Lower leg skin (tissue), 4 donors: ENCODE results near the gene EID3. TPM values are rescaled to one million over a fixed set of nuclear protein-coding genes. Genes with fewer than 3 reads are reported as not detected.

Experiments
- DNase-seq, 2 donors: peaks; one replicate each; pipeline ENCODE4 v3.0.0-alpha.2; 2019; ENCODE audit warnings: low spot score in 2 of 2
- H3K4me3 ChIP-seq: fragments of 200-600 bp; sonication (generic); 2 replicates; pipeline ENCODE4 v1.5.1; 2017; ENCODE audit warnings: mild to moderate bottlenecking, low read depth; ENCODE audit not compliant: poor library complexity, severe bottlenecking
- POLR2A ChIP-seq, 2 donors: fragments of 450-650 bp; IDR thresholded peaks; one replicate each; pipeline ENCODE4 v1.6.1; 2016 to 2017; ENCODE audit warnings: antibody characterized with exemption in 2 of 2, mild to moderate bottlenecking in 1 of 2, moderate library complexity in 1 of 2
- WGBS, 2 donors: methylation state at CpG; one replicate each; pipeline ENCODE4 v1.1.5; 2018; 5-methylcytosine and 5-hydroxymethylcytosine counted together
- intact Hi-C: fragments of 100-400 bp; cut with DNase I; formaldehyde crosslinking; loops from one replicate; pipeline ENCODE4 v1.15.0; 2023; ENCODE audit warnings: low total_unique reads
- total RNA-seq, 4 donors: library from RNA; depleted of rRNA; stranded (reverse); fragments of >200 nt; gene quantifications; one replicate each; pipeline ENCODE4 v1.1.0, GENCODE V29; 2016
- TF ChIP-seq, protein P1 (sequence below), 3 donors: fragments of 450-650 bp; IDR thresholded peaks; one replicate each; pipeline ENCODE4 v1.5.1; 2016; ENCODE audit warnings: antibody characterized with exemption in 3 of 3, mild to moderate bottlenecking in 3 of 3, moderate library complexity in 2 of 3

Gene EID3
- total RNA-seq, 4 donors from 2014 or later, result 1.1 to 3.6 (median 3.1) TPM

DNA sequence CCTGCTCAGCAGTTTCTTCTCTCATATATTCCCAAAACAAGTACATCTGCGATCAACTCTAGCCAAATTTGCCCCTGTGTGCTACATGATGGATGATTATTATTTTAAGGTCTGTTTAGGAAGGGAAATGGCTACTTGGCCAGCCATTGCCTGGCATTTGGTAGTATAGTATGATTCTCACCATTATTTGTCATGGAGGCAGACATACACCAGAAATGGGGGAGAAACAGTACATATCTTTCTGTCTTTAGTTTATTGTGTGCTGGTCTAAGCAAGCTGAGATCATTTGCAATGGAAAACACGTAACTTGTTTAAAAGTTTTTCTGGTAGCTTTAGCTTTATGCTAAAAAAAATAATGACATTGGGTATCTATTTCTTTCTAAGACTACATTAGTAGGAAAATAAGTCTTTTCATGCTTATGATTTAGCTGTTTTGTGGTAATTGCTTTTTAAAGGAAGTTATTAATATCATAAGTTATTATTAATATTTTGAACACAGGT, 45.5 kb downstream of the EID3 start:
- TF ChIP-seq, protein P1, sequence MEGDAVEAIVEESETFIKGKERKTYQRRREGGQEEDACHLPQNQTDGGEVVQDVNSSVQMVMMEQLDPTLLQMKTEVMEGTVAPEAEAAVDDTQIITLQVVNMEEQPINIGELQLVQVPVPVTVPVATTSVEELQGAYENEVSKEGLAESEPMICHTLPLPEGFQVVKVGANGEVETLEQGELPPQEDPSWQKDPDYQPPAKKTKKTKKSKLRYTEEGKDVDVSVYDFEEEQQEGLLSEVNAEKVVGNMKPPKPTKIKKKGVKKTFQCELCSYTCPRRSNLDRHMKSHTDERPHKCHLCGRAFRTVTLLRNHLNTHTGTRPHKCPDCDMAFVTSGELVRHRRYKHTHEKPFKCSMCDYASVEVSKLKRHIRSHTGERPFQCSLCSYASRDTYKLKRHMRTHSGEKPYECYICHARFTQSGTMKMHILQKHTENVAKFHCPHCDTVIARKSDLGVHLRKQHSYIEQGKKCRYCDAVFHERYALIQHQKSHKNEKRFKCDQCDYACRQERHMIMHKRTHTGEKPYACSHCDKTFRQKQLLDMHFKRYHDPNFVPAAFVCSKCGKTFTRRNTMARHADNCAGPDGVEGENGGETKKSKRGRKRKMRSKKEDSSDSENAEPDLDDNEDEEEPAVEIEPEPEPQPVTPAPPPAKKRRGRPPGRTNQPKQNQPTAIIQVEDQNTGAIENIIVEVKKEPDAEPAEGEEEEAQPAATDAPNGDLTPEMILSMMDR (IDR thresholded peaks at IDR 0.05), result no peak
- no peak for TF ChIP-seq POLR2A (IDR thresholded peaks at IDR 0.05)
- intact Hi-C loops, result no loop called here
- DNase-seq, result no peak
- H3K4me3 ChIP-seq, result no peak overlapping the region
- 96 to 97% methylated on average over 2 of the region's 2 CpGs for WGBS, 2 donors

DNA sequence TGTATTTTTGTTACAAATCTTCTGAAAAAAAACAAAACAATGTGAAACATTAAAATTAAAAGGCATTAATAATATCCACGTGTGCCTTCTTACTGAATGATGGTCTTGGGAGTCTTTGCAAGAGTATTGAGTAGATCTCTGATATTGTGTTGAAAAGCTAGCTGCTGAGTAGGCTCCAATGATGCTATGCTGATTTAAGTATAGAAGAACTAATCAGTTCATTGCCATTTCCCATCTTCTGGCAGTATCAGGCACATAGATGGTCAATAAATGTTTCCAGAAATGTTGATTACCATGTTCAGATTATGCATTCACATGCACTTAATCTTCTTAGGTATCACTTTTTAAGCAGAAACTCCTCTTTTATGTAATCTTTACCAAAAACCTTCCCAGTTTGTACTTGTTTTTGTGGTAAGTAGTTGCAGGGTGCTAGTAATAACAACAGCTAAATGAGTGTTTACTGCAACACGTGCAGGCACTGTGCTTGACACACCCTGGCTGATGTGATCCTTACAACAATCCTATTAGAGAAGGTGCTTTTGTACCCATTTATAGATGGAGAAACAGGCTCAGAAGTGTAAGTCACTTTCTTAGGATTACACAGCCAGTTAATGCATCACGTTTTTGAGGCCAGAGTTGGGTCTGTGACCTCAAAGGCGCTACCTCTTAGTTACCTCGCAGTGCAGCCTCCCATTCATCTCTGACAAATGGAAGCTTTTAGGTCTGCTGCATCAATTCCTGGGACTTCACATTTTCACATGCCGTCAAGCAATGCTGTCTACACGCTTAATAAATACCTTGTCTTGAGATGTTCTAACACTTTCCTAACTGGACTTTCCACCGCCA, 46.9 kb downstream of the EID3 start:
- H3K4me3 ChIP-seq, result no peak overlapping the region
- DNase-seq, result peak in 1 of 2 donors; percentile 18
- WGBS, 2 donors, result 90% methylated on average over 8 of the region's 8 CpGs
- intact Hi-C loops, result no loop called here
- no peak for TF ChIP-seq POLR2A (IDR thresholded peaks at IDR 0.05)
- TF ChIP-seq, protein P1 (IDR thresholded peaks at IDR 0.05), result no peak

DNA sequence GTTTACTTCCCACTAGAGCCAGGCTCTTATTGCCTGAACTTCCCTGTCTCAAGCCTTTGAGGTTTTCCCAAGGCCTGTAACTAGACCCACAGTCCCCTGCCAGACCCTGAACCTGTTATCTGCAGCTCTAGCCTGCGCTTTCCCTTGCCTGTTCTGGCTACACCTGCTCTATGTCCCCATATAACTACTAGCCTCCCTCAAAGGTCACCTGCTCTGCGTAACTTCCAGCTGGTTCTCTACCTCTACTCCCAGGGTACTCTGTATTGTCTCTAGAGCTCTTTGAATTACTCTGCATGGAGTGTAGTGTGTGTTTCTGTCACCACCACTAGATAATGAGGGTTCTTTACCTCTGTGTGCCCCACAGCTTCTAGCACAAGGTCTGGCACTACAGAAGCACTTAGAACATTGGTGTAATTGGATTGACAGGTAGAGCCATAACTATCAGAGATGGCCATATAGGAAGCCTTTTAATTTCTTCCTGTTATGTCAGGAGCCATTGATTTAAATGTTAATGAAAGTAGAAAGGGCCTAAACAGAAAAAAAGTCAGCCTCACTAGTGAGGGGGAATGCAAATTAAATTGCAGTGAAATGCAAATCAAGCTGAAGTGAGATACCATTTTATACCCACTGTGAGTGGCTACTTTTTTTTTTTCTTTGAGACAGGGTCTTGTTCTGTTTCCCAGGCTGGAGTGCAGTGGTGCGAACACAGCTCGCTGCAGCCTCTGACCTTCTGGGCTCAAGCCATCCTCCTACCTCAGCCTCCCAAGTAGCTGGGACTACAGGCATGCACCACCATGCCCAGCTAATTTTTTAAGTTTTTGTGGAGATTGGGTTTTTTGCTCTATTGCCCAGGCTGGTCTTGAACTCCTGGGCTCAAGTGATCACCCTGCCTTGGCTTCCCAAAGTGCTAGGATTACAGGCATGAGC, 47.8 kb downstream of the EID3 start:
- no peak for TF ChIP-seq POLR2A (IDR thresholded peaks at IDR 0.05)
- TF ChIP-seq, protein P1 (IDR thresholded peaks at IDR 0.05), result no peak
- intact Hi-C loops, result no loop called here
- WGBS, 2 donors, result 98 to 99% methylated on average over 4 of the region's 4 CpGs

DNA sequence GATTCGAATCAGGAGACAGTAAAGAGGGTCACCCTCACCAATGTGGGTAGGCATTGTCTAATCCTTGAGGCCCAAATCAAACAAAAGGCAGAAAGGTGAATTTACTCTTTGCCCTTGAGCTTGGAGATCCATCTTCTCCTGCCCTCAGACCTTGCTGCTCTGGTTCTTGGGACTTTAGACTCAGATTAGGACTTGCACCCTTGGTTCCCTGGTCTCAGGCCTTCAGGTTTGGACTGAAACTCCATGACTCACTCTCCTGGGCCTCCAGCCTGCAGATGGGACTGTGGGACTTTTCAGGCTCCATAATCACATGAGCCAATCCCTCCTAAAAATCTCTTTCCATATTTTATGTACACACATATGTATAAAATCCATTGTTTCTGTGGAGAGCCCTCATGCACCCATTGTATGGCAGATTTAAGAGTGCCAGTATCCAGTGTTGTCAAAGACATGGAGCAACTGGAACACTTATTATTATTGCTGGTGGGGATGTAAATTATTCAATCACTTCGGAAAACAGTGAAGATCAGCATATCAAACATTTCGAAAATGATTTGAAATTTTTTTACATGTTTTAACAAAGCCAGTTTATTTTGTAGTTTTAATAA, 48.7 kb downstream of the EID3 start:
- no peak for TF ChIP-seq POLR2A (IDR thresholded peaks at IDR 0.05)
- TF ChIP-seq, protein P1 (IDR thresholded peaks at IDR 0.05), result no peak
- intact Hi-C loops, result no loop called here

More for the DNA sequence above, 47.8 kb downstream of the EID3 start:
- H3K4me3 ChIP-seq, result no peak overlapping the region
- DNase-seq, result peak in 1 of 2 donors; percentile 49

More for the DNA sequence above, 48.7 kb downstream of the EID3 start:
- H3K4me3 ChIP-seq, result no peak overlapping the region
- 87 to 93% methylated on average over 3 of the region's 3 CpGs for WGBS, 2 donors
- peak in 1 of 2 donors; percentile 59 for DNase-seq
